HG03565 (cell line): ENCODE measurements around the gene NENF.
"Not testable (repeated sequence)": the region's sequence is repeated elsewhere in the genome, so short reads cannot be mapped to it uniquely, and the experiment has no call there.

Experiments
- ATAC-seq: cut with Tn5 transposase; IDR thresholded peaks from one replicate; pipeline ENCODE4 v1.9.1; 2021; ENCODE audit warnings: mild to moderate bottlenecking, moderate library complexity; ENCODE audit not compliant: unreplicated experiment

NENF gene

GRCh38 chr1:212432661-212433576, at the start of gene NENF:
TSS of gene NENF (plus strand) at chr1:212432920. CDS start at chr1:212432944, 24 bp downstream.
- ATAC-seq, result peak; percentile 92

- ATAC-seq, result no peak
Observed at GRCh38 chr1:212386029-212386428, 46.7 kb upstream of the NENF start.

- ATAC-seq, result no peak
Observed at GRCh38 chr1:212388985-212389716, 43.6 kb upstream of the NENF start.

GRCh38 chr1:212395678-212396437, 36.9 kb upstream of the NENF start:
- not testable (repeated sequence) for ATAC-seq

- no peak for ATAC-seq
Observed at GRCh38 chr1:212396638-212397037, 36.1 kb upstream of the NENF start.

- no peak for ATAC-seq
Observed at GRCh38 chr1:212397171-212397570, 35.5 kb upstream of the NENF start.

GRCh38 chr1:212401042-212401441, 31.7 kb upstream of the NENF start:
- no peak for ATAC-seq

- no peak for ATAC-seq
Observed at GRCh38 chr1:212401838-212402582, 30.7 kb upstream of the NENF start.

GRCh38 chr1:212402666-212403321, 29.9 kb upstream of the NENF start:
- no peak for ATAC-seq

- ATAC-seq, result no peak
Observed at GRCh38 chr1:212410231-212410820, 22.4 kb upstream of the NENF start.

- ATAC-seq, result no peak
Observed at GRCh38 chr1:212412374-212412773, 20.3 kb upstream of the NENF start.

- ATAC-seq, result no peak
Observed at GRCh38 chr1:212413902-212414327, 18.8 kb upstream of the NENF start.

- peak; percentile 98 for ATAC-seq
Observed at GRCh38 chr1:212414328-212415106, 18.2 kb upstream of the NENF start, which contains the start of gene PACC1. TSS of gene PACC1 (minus strand) at chr1:212414886. CDS start at chr1:212414757, 129 bp downstream.

- no peak for ATAC-seq
Observed at GRCh38 chr1:212415107-212415841, 17.4 kb upstream of the NENF start.

- no peak for ATAC-seq
Observed at GRCh38 chr1:212421165-212421564, 11.6 kb upstream of the NENF start.

GRCh38 chr1:212423879-212424278, 8.8 kb upstream of the NENF start:
- ATAC-seq, result no peak

GRCh38 chr1:212428496-212428895, 4.2 kb upstream of the NENF start:
- no peak for ATAC-seq

GRCh38 chr1:212430416-212430815, 2.3 kb upstream of the NENF start:
- no peak for ATAC-seq
